GM15510 (cell line): ENCODE measurements around the gene SLC25A48.

Experiments used
- POLR2A ChIP-seq: IDR thresholded peaks from 3 replicates; pipeline ENCODE4 v1.6.1; 2011; ENCODE audit warnings: borderline replicate concordance; ENCODE audit not compliant: insufficient read length; ENCODE audit errors: extremely low read depth

SLC25A48 gene

DNA sequence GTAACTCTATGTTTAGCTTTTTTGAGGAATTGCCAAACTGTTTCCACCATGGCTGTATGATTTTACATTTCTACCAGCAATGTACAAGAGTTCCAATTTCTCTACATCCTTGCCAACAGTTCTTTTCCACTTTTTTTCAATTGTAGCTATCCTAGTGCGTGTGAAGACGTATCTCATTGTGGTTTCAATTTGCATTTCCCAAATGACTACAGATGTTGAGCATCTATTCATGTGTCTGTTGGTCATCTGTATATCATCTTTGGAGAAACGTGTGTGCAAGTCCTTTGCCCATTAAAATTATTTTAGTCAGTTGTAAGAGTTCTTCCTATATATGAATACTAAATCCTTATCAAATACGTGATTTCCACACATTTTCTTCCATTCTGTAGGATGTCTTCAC, 6.5 kb downstream of the SLC25A48 start:
- no peak for TF ChIP-seq POLR2A

DNA sequence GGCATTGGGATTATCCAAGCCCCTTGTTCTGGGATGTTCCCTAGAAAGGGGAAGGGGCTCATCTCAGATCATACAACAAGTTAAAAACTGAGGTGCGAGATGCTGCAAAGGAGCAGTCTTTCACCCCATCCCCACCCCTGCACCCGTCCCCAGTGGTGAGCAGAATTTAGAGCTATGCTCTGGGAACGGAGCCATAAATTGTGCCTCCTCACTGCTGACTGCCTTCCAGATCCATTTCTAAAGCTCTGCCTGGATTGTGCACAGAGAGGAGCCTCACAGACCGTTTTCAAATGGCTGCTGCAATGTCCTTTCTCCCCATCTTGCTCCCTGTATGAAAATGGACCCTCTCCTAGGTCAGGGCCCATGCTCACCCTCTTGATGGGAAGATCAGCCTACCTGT, 8.3 kb downstream of the SLC25A48 start:
- TF ChIP-seq POLR2A: no peak

DNA sequence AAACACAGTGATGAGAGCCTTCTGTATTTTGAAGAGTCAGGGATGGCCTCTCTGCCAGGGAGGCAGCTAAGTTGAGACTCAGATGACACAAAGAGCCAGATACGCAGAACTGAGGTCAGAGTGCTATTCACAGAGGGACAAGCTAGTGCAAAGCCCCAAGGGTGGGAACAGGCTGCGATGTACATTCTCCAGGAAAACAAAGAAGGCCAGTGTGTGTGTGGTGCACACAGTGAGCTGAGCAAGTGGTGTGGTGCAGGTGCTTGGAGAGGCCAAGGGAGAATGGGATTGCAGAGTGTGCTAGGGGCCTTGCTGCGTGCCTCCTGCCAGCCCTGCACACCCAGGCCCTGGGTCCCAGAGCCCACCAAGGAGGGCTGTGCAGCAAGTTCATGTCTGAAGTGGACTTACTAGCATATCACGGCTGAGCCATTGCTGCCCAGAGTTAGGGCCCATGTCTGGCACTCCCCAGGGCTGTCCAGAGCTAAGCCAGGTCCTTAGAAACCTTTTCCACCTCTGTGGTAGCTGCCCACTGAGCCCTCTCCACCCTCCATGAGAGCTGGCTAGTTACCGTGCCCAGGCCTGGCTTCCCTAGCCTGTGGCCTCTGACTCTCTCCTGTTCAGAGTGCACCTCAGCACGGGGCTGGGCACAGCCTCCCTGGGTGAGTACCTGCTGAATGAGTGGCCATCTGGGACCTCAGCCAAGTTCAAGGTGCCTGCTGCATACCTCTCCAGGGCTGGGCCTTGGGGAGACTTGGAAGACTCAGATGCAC, 9.3 kb downstream of the SLC25A48 start:
- no peak for TF ChIP-seq POLR2A

DNA sequence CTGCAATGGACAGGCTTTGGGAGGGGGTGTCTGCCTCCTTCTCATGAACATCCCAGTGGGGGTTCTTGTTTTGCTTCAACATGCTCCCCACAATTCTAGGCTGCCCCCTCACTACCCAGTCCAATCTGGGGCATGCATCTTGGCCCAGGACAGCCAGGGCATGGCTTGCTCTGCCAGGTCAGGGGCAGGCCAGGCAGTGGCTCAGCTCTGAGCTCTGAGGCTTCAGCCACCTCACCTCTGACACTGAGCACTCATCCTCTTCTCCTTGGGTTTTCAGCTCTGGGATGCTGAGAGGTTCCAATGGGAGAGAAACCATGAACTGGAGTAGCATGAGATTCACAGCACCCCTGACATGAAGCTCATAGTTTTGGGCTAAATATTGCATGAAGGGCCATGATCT, 11.8 kb downstream of the SLC25A48 start:
- no peak for TF ChIP-seq POLR2A

DNA sequence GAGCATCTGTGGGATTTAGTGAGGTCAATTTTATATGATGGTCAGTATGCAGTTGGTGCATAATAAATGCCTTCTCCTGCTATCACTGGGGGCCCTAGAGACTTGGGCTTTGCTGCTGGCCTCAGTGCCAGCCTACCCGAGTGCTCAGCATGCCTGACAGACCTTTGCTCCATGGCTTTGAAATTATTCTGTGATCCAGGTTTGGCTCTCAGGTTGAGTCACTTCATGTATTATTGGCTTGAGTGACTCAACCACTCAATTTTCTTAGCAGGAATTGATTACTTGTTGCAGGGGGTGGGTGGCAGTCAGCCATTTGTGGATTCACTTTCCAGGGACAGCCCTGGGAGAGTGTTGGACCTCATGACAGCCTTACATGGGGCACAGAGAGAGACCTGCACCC, 13.5 kb downstream of the SLC25A48 start:
- TF ChIP-seq POLR2A: no peak

DNA sequence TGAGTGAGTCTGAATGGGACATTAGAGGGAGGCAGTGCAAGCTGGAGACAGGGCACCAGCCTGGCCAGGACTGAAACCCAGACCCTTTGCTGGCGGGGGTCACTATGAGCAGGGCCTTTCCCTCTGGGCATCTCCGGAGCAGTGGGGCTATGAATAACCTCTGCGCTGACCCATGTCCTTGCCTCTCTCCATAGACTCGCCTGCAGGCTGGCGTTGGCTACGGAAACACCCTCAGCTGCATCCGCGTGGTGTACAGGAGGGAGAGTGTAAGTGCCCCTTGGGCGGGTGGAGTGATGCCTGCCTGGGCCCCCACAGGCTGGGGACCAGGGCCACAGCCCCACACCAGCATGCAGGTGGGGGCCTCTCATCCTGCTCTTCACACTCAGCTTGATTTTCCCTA, 15.8 kb downstream of the SLC25A48 start:
- TF ChIP-seq POLR2A: no peak

DNA sequence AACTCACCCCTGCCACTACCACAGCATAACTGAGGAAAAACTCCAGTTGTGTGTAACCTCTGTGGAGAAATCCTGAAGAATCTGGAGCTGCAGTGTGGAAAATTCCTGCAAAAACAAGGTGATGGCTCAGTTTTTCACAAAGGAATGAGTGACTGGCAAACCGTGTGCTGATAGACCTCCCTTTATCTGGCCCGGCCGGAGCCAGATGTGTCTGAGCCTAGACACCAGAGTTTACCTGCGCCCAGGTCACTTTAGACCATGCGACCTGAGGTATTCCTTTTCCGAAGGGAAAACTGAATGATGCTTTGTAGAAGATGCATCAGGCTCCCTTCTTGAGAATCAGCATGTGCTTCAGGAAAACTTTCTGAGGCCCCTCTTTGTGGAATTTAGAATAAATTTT, 16.2 kb downstream of the SLC25A48 start:
- TF ChIP-seq POLR2A: no peak

DNA sequence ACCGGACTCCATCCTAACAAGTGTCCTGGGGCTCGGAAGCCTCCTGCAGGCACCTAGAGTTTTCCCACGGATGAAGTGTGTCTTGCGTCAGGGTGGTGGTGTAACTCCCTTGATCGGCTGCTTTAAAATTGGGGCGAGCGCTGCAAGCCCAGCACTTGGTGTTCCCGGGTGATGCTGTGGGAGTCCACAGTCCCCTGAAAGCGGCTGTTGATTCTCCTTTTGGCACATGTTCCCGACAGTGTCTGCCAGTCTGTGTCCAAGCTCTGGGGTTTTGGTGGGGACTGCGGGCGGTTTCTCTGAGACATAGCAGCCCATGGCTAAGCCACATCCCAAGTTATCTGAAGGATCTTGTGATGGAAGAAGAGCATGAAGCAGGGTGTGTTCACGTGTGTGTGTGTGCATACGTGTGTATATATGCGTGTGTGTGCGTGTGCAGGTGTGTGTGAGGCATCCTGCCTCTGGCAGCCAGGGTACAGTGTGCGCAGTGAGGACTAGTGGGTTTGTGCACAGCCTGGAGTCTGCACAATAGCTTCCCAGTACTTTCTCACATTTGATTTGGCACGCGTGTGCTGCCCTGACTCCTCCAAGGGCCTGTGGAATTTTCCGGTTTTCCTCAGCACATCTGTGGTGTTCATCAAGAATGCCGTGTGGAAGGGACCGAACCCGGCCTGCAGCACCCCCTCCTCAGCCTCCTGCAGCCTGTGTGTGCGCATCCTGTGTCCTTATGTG, 16.9 kb downstream of the SLC25A48 start:
- TF ChIP-seq POLR2A: no peak

DNA sequence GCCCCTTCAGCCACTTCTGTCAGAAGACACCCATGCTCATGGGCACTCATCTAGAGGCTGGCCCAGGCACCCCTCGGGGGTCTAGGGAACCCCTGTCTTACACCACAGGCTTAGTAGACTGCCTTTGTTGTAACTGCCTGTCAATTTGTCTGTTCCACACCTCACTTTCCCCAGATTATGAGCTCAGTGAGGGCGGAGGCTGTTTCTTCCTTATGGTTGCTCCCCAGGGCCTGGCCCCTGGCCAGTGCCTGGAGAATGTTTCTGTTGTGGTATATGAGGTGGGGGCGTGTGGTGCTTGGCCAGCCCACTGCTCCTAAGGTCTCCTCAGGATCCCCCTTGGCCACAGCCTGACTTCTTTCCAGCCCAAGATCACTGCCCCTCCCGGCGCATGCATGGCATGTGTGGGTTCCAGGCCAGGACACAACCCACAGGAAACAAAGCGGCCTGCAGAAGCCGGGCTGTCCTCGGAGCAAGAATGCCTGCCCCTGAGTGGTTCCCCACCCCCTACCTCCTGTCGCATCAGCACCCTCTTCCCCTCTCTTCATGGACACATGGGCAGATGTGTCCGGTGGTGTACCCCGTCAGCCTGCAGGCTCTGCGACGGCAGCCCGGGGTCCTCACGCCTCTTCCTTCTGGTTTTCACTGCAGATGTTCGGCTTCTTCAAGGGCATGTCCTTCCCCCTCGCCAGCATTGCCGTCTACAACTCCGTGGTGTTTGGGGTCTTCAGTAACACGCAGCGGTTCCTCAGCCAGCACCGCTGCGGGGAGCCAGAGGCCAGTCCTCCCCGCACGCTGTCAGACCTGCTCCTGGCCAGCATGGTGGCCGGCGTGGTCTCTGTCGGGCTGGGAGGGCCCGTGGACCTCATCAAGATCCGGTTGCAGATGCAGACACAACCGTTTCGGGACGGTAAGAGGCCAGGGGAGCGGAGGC, 17.7 kb downstream of the SLC25A48 start:
- TF ChIP-seq POLR2A: no peak

DNA sequence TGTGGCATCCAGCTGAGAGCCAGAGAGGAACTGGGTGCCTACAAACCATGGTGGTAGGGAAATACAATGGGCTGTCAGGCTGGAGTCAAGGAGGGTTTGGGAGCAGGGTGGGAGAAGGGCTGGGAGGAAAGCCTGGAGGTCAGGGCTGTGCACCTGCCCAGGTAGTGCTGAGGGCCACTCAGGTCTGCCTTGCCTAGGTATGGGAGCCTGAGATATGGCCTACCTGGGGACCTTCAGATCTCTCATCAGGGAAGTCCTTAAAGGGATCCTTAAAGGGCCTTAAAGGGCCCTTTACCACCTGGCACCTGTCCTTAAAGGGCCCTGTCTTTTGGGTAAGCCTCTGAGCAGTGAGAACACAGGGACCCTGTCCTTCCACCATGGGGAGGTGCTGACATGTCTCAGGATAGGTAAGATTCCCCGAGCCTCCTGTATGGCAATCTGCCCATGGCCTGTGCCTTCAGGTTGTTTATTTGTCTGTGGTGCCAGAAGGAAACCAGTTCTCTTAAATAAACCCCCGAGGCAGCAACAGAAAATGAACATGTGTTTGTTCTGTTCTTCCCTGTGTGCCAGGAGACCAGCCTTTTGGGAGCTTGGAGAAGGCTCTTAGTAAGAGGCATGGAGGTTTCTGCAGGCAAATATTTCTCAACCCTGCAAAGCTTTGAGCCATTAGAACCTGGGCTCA, 23.3 kb downstream of the SLC25A48 start:
- no peak for TF ChIP-seq POLR2A

DNA sequence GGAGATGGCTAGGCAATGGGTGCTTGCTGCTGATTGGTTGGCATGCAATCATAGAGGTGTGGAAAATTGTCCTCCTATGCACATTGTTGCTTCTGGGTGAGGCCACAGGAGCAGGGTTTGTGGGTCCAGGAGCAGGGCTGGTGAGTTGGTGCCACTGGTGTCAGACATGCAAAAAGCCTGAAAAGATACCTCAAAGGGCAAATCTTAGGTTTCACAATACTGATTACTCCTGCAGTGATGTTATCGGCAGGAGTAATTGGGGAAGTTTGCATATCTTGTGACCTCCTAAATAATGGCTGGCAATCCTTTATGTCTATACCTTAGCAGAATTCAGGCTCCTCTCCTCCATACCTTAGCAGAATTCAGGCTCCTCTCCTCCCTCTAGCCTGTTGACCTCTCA, 25.2 kb downstream of the SLC25A48 start:
- no peak for TF ChIP-seq POLR2A

DNA sequence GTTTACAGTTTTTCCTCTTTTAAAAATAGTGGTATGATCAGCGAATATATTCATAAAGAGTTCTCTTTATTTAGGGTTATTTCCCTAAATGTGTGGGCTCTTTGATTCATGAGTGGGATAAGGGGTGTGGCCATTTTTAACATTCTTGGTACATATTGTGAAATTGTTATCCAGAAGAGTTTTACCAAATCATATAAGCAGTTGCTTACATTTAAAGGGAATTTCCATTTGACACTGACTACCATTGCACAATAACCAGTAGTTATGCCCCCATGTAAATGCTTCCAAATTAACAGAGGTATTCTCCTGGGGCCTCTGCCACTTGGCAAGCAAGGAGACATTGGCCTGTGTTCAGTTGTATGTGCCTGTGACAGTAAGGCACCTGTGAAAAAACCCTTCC, 27.2 kb downstream of the SLC25A48 start:
- TF ChIP-seq POLR2A: no peak

DNA sequence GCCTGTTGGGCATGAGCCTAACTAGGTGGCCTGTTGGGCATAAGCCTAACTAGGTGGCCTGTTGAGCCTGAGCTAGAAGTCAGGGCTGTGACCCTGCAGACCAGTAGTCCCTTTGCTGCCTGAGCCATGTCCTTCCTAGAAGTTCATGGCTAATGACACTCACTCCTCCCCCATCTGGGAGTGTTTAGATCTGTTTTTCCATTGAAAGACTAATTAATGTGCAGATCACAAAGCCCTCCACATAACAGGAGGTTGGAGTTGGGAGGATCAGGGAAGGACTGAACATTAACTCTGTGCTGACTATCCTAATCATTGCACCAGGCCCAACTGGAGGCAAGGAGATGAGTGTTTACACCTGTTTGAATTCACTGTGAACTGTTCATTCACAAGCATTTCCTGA, 27.6 kb downstream of the SLC25A48 start:
- no peak for TF ChIP-seq POLR2A

DNA sequence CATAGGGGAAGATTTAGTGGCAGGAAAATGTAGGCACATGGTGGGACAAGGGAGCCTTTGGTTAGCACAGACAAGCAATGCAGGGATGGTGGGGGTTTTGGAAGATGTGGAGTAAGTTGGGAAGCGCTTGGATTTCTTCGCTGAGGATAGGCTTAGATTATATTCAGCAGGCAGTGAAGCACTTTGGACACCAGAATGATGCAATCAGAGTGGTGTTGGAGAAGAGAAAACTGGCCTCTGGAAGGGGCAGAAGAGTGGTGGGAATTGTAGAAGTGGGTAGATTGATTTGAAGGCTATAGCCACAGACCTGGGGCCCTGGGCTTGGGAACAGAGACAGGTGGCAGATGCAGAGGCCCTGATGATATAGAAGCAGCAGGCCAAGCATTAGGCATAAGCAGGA, 28.3 kb downstream of the SLC25A48 start:
- TF ChIP-seq POLR2A: no peak

DNA sequence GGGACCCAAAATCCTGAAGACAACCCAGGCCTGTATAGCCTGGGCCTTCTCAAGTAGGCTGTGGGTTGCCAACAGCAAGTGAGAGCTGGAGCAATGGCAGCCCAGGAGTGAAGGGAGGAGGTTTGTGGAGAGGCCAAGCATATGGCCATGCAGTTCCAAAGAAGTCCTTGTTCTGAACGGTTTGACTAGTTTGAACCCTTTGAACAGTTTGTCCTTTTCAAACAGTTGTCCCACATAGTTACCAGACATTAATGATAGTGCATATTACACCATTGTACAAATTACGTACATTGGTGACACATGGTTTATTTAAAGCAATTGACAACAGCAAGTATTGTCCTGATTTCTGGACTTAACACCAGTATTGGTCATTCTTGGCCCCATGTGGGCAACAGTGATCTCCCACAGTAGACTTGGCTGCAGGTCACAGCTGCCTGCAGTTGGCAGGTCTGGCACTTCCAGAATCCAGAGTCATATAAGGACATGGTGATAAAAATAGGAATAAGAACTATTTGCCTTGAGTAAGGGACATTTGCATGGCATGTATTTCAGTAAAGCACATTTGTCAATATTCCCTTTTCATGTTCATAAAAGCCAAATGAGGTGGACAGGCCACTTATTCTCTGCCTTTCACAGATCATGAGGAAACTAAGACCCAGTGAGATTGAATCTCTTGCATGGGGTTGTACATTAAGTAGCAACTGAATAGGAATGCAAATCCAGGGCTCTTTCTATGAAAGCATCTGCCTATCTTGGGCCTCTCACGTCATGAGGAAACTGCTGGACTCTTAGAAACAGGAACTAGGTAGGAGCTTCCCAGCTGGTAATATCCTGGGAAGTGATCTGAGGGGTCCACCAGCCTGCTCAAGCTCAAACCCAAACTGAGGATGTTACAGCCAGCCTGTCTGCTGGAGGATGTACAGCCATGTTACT, 30.3 kb downstream of the SLC25A48 start:
- no peak for TF ChIP-seq POLR2A

DNA sequence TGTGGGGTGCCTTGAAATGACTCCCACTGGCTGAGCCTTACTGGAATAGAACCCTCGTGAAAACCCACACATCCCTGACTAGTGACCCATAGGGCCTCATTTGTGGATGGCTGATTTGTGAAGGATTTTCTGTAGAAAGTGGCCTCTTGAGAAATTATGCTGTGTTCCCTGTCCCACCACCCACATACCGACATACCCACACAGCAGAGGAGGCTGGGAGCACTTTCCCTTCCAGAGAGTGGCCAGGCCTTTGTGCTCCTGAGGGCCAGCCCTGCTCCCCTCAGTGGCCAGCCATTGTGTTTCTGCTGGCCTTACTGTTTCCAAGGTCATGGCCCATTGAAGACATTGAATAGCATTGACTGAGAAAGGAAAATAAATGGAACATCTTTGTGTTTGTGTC, 31.6 kb downstream of the SLC25A48 start:
- no peak for TF ChIP-seq POLR2A
